Liver (tissue), 9 donors: ENCODE measurements around the gene GPC3. TPM values are rescaled to one million over a fixed set of nuclear protein-coding genes. Genes with fewer than 3 reads are reported as not detected.

Experiments used
- DNase-seq: peaks from one replicate; pipeline ENCODE4 v3.0.0-alpha.2; 2017; ENCODE audit warnings: low spot score
- H3K27ac ChIP-seq, 2 donors: one replicate each; pipeline ENCODE4 v1.7.0; 2013; ENCODE audit warnings: inconsistent platforms in 2 of 2, low read length in 2 of 2, control low read depth in 1 of 2, low read depth in 1 of 2, mild to moderate bottlenecking in 1 of 2
- H3K27me3 ChIP-seq, 4 donors: one replicate each; pipeline versions ENCODE4 v1.6.1 to v1.7.0; 2013; ENCODE audit warnings: low read length in 3 of 4, inconsistent platforms in 1 of 4, mild to moderate bottlenecking in 1 of 4, moderate library complexity in 1 of 4; ENCODE audit not compliant: control insufficient read depth in 4 of 4, insufficient read depth in 4 of 4
- H3K36me3 ChIP-seq, 4 donors: one replicate each; pipeline versions ENCODE4 v1.6.1 to v1.7.0; 2013; ENCODE audit warnings: low read length in 3 of 4, mild to moderate bottlenecking in 3 of 4, low read depth in 1 of 4, moderate library complexity in 1 of 4; ENCODE audit not compliant: control insufficient read depth in 4 of 4, insufficient read depth in 3 of 4
- H3K4me1 ChIP-seq, 4 donors: one replicate each; pipeline versions ENCODE4 v1.6.1 to v1.7.0; 2013; ENCODE audit warnings: low read length in 3 of 4, mild to moderate bottlenecking in 3 of 4, moderate library complexity in 1 of 4; ENCODE audit not compliant: control insufficient read depth in 4 of 4, insufficient read depth in 4 of 4
- H3K4me3 ChIP-seq, 3 donors: one replicate each; pipeline versions ENCODE4 v1.6.1 to v1.7.0; 2013; ENCODE audit warnings: low read length in 3 of 3, control low read depth in 1 of 3, low read depth in 1 of 3, mild to moderate bottlenecking in 1 of 3
- H3K9ac ChIP-seq, 2 donors: one replicate each; pipeline ENCODE4 v1.7.0; 2013; ENCODE audit warnings: low read length in 2 of 2, mild to moderate bottlenecking in 2 of 2, moderate library complexity in 2 of 2, control low read depth in 1 of 2, low read depth in 1 of 2
- H3K9me3 ChIP-seq, 4 donors: one replicate each; pipeline versions ENCODE4 v1.6.1 to v1.7.0; 2013; ENCODE audit warnings: low read length in 3 of 4; ENCODE audit not compliant: control insufficient read depth in 4 of 4
- FOXA1 ChIP-seq: IDR thresholded peaks from 2 replicates; pipeline ENCODE4 v1.6.1; 2016; ENCODE audit warnings: antibody characterized with exemption
- HNF4G ChIP-seq: IDR thresholded peaks from 2 replicates; pipeline ENCODE4 v1.6.1; 2016; ENCODE audit warnings: antibody characterized with exemption
- JUND ChIP-seq, 2 donors: IDR thresholded peaks; 2 replicates each; pipeline ENCODE4 v1.6.1; 2016; ENCODE audit warnings: antibody characterized with exemption in 2 of 2
- NR2F2 ChIP-seq: IDR thresholded peaks from 2 replicates; pipeline ENCODE4 v1.6.1; 2016; ENCODE audit warnings: antibody characterized with exemption
- RAD21 ChIP-seq, 2 donors: IDR thresholded peaks; 2 replicates each; pipeline ENCODE4 v1.6.1; 2016; ENCODE audit warnings: antibody characterized with exemption in 2 of 2, mild to moderate bottlenecking in 2 of 2
- RXRA ChIP-seq, 2 donors: IDR thresholded peaks; 2 replicates each; pipeline ENCODE4 v1.6.1; 2017 to 2018; ENCODE audit warnings: antibody characterized with exemption in 2 of 2, mild to moderate bottlenecking in 1 of 2
- SP1 ChIP-seq: IDR thresholded peaks from 2 replicates; pipeline ENCODE4 v1.6.1; 2018; ENCODE audit warnings: antibody characterized with exemption, mild to moderate bottlenecking
- TAF1 ChIP-seq: conservative IDR thresholded peaks from 2 replicates; pipeline ENCODE4 v1.6.1; 2016; ENCODE audit warnings: antibody characterized with exemption, mild to moderate bottlenecking
- ZBTB33 ChIP-seq: IDR thresholded peaks from 2 replicates; pipeline ENCODE4 v1.6.1; 2016; ENCODE audit warnings: antibody characterized with exemption
- WGBS: extraction: QIAGEN DNeasy Blood & Tissue Kit; methylation state at CpG from one replicate; pipeline ENCODE4 v1.1.7; 2013; 5-methylcytosine and 5-hydroxymethylcytosine counted together
- polyA plus RNA-seq, 2 donors: library from polyadenylated mRNA; stranded (reverse) in 1 of 2; unstranded in 1 of 2; fragments of 200-250 nt in 1 of 2; fragments of >200 nt in 1 of 2; fragmentation: Nextera tagmentation in 1 of 2; extraction: Ambion mirVana in 1 of 2; gene quantifications; one replicate each; pipeline versions ENCODE4 v1.2.1 to v1.2.3, GENCODE V29; 2013 to 2015
- total RNA-seq, 2 donors: library from RNA; depleted of rRNA; stranded (reverse); fragments of >200 nt; gene quantifications; one replicate each; pipeline ENCODE4 v1.2.3, GENCODE V29; 2014
- TF ChIP-seq, protein P1 (sequence below): fragments of 150-350 bp; IDR thresholded peaks from 2 replicates; pipeline ENCODE4 v1.5.1; 2017; ENCODE audit warnings: improper control_type of control experiment, low read depth, low read length; ENCODE audit not compliant: missing input control
- TF ChIP-seq, protein P2 (sequence below): IDR thresholded peaks from 2 replicates; pipeline ENCODE4 v1.6.1; 2016; ENCODE audit warnings: antibody characterized with exemption, mild to moderate bottlenecking
- donor health status: healthy.
- donor health status: healthy.
- donor health status: healthy.
- donor health status: healthy.
- donor health status: healthy.

The GPC3 gene
- total and polyA plus RNA-seq, 4 donors = 0.40 to 1,133 (median 1.5) TPM

DNA sequence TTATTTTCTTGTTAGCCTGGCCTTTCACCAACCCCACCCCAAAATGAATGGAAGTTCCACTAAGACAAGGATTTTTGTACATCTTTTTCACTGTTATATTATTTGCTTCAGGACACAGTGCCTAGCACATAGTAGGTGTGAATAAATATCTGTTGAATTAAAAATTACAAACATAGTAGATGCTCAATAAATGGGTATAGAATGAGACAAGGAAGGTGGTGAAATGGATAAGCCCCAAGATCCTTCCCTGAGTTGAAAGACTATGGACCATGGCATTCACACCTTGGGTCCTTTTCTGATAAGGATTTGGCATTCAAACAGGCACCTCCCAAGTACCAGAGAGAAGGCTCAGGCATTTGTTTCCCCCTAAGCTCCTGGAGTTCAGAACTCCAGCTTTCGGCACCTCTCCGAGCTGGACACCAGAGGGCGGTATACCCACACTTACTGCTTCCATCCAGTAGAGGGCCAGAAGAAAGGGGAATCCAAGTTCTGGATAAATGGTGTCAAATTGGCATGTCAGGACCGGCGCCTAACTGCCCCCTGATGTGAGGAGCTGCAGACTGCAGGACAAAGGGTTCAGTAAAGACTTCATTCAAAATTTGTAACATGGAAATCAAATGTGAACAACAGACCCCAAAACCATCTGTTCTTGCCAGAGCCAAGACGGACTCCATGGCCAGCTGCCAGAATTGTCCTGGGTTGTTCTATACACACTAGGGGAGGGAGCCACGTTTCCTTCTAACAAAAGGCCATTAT lies 193.0 kb downstream of the GPC3 start:
- Histone ChIP-seq H3K9me3 (no peaks in the 10 kb centered on the region), H3K4me3 (no peak overlapping the region), H3K9ac (no peak overlapping the region), H3K27ac (no peak overlapping the region), H3K36me3 (no peaks in the 10 kb centered on the region), H3K4me1 (no peaks in the 10 kb centered on the region), H3K27me3 (peaks cover 0 to 4% (median 0%) of the 10 kb centered on the region in 4 donors)
- DNase-seq = peak; percentile 44
- TF ChIP-seq, protein P1, sequence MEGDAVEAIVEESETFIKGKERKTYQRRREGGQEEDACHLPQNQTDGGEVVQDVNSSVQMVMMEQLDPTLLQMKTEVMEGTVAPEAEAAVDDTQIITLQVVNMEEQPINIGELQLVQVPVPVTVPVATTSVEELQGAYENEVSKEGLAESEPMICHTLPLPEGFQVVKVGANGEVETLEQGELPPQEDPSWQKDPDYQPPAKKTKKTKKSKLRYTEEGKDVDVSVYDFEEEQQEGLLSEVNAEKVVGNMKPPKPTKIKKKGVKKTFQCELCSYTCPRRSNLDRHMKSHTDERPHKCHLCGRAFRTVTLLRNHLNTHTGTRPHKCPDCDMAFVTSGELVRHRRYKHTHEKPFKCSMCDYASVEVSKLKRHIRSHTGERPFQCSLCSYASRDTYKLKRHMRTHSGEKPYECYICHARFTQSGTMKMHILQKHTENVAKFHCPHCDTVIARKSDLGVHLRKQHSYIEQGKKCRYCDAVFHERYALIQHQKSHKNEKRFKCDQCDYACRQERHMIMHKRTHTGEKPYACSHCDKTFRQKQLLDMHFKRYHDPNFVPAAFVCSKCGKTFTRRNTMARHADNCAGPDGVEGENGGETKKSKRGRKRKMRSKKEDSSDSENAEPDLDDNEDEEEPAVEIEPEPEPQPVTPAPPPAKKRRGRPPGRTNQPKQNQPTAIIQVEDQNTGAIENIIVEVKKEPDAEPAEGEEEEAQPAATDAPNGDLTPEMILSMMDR = peak; percentile 98
- peak; percentile 83 to 95 for TF ChIP-seq RAD21 (IDR thresholded peaks at IDR 0.05)
- TF ChIP-seq SP1 = no peak
- no peak for TF ChIP-seq NR2F2
- no peak for TF ChIP-seq JUND (IDR thresholded peaks at IDR 0.05)
- WGBS = 3% methylated on average over 7 of the region's 7 CpGs

- Histone ChIP-seq H3K4me3 (no peak overlapping the region), H3K9me3 (no peaks in the 10 kb centered on the region), H3K4me1 (no peaks in the 10 kb centered on the region), H3K9ac (no peak overlapping the region), H3K27me3 (peaks cover 0 to 4% (median 0%) of the 10 kb centered on the region in 4 donors), H3K36me3 (no peaks in the 10 kb centered on the region), H3K27ac (no peak overlapping the region)
- no peak for DNase-seq
- TF ChIP-seq HNF4G (no peak), ZBTB33 (no peak), TAF1 (no peak), FOXA1 (no peak), JUND (IDR thresholded peaks at IDR 0.05) (no peak), RXRA (IDR thresholded peaks at IDR 0.05) (no peak)
- TF ChIP-seq, protein P2, sequence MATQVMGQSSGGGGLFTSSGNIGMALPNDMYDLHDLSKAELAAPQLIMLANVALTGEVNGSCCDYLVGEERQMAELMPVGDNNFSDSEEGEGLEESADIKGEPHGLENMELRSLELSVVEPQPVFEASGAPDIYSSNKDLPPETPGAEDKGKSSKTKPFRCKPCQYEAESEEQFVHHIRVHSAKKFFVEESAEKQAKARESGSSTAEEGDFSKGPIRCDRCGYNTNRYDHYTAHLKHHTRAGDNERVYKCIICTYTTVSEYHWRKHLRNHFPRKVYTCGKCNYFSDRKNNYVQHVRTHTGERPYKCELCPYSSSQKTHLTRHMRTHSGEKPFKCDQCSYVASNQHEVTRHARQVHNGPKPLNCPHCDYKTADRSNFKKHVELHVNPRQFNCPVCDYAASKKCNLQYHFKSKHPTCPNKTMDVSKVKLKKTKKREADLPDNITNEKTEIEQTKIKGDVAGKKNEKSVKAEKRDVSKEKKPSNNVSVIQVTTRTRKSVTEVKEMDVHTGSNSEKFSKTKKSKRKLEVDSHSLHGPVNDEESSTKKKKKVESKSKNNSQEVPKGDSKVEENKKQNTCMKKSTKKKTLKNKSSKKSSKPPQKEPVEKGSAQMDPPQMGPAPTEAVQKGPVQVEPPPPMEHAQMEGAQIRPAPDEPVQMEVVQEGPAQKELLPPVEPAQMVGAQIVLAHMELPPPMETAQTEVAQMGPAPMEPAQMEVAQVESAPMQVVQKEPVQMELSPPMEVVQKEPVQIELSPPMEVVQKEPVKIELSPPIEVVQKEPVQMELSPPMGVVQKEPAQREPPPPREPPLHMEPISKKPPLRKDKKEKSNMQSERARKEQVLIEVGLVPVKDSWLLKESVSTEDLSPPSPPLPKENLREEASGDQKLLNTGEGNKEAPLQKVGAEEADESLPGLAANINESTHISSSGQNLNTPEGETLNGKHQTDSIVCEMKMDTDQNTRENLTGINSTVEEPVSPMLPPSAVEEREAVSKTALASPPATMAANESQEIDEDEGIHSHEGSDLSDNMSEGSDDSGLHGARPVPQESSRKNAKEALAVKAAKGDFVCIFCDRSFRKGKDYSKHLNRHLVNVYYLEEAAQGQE = no peak
- TF ChIP-seq, protein P1 = no peak
- WGBS = 59% methylated on average over 3 of the region's 3 CpGs
Observed at GRCh38 chrX:133789829-133790228, 195.6 kb downstream of the GPC3 start.
